Measurements from ENCODE around the gene ADM2.

The ADM2 gene

GRCh38 chr22:50524676-50525103 lies 43.3 kb downstream of the ADM2 start:
- Histone ChIP-seq H3K4me3 (ENCODE audit: low read depth, low read length) (peak overlapping the region; percentile 91), H3K36me3 (ENCODE audit: control insufficient read depth, insufficient read depth, low read length) (peaks cover 31% of the 10 kb centered on the region), H3K27me3 (ENCODE audit: control insufficient read depth, insufficient read depth, low read length) (peaks cover 32% of the 10 kb centered on the region), H3K27ac (ENCODE audit: low read depth, low read length) (peak overlapping the region; percentile 85; the same call in 1 of the 2 replicates), H3K9ac (ENCODE audit: low read length) (peak overlapping the region; percentile 91), H3K9me3 (ENCODE audit: control insufficient read depth, insufficient read depth, low read depth, low read length) (no peaks in the 10 kb centered on the region), H3K4me1 (ENCODE audit: control insufficient read depth, insufficient read depth, low read length) (peaks cover 6% of the 10 kb centered on the region; the same call in 1 of the 2 replicates)

- peak within 1 kb of the TSS; percentile 85; the same call in 1 of the 2 replicates for H3K27ac ChIP-seq (ENCODE audit: low read depth, low read length)
- peak within 1 kb of the TSS; percentile 91 for H3K4me3 ChIP-seq (ENCODE audit: low read depth, low read length)
- H3K9ac ChIP-seq (ENCODE audit: low read length), result peak within 1 kb of the TSS; percentile 91
- H3K36me3 ChIP-seq (ENCODE audit: control insufficient read depth, insufficient read depth, low read length), result peaks cover 31% of the 10 kb centered on the region
- H3K4me1 ChIP-seq (ENCODE audit: control insufficient read depth, insufficient read depth, low read length), result peaks cover 6% of the 10 kb centered on the region; the same call in 1 of the 2 replicates
- no peaks in the 10 kb centered on the region for H3K9me3 ChIP-seq (ENCODE audit: control insufficient read depth, insufficient read depth, low read depth, low read length)
- peaks cover 38% of the 10 kb centered on the region for H3K27me3 ChIP-seq (ENCODE audit: control insufficient read depth, insufficient read depth, low read length)
These were observed 43.9 kb downstream of the ADM2 start, which contains the start of gene SCO2 for GRCh38 chr22:50525104-50525857. Gene SCO2, minus strand, starts transcription at chr22:50525598. Its CDS starts 1,187 bp downstream, at chr22:50524411.

DNA sequence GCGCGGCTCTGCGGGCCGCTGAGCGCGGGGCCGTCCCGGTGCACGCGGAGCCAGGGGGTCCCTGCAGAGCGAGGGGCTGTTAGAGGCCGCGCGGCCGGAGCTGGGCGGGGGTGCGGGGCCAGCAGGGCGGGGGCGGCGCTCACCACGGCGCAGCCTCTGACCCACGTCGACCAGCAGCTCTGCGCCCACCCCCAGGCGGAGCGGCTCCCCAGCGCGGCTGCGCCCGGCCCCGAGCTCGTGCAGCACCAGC lies 44.4 kb downstream of the ADM2 start:
- Histone ChIP-seq H3K9me3 (ENCODE audit: control insufficient read depth, insufficient read depth, low read depth, low read length) (no peaks in the 10 kb centered on the region), H3K4me1 (ENCODE audit: control insufficient read depth, insufficient read depth, low read length) (peaks cover 6% of the 10 kb centered on the region; the same call in 1 of the 2 replicates), H3K27me3 (ENCODE audit: control insufficient read depth, insufficient read depth, low read length) (peaks cover 43% of the 10 kb centered on the region), H3K4me3 (ENCODE audit: low read depth, low read length) (peak overlapping the region; percentile 91), H3K27ac (ENCODE audit: low read depth, low read length) (peak overlapping the region; percentile 34; the same call in 1 of the 2 replicates), H3K9ac (ENCODE audit: low read length) (peak overlapping the region; percentile 91), H3K36me3 (ENCODE audit: control insufficient read depth, insufficient read depth, low read length) (peaks cover 30% of the 10 kb centered on the region)

- peaks cover 10% of the 10 kb centered on the region for H3K4me1 ChIP-seq (ENCODE audit: control insufficient read depth, insufficient read depth, low read length)
- H3K9me3 ChIP-seq (ENCODE audit: control insufficient read depth, insufficient read depth, low read depth, low read length), result no peaks in the 10 kb centered on the region
- peaks cover 26% of the 10 kb centered on the region for H3K36me3 ChIP-seq (ENCODE audit: control insufficient read depth, insufficient read depth, low read length)
- peak overlapping the region; percentile 91 for H3K4me3 ChIP-seq (ENCODE audit: low read depth, low read length)
- peak overlapping the region; percentile 91 for H3K9ac ChIP-seq (ENCODE audit: low read length)
- H3K27ac ChIP-seq (ENCODE audit: low read depth, low read length), result peak overlapping the region; percentile 34; the same call in 1 of the 2 replicates
- peaks cover 48% of the 10 kb centered on the region for H3K27me3 ChIP-seq (ENCODE audit: control insufficient read depth, insufficient read depth, low read length)
These were observed 44.9 kb downstream of the ADM2 start for GRCh38 chr22:50526108-50526833.

DNA sequence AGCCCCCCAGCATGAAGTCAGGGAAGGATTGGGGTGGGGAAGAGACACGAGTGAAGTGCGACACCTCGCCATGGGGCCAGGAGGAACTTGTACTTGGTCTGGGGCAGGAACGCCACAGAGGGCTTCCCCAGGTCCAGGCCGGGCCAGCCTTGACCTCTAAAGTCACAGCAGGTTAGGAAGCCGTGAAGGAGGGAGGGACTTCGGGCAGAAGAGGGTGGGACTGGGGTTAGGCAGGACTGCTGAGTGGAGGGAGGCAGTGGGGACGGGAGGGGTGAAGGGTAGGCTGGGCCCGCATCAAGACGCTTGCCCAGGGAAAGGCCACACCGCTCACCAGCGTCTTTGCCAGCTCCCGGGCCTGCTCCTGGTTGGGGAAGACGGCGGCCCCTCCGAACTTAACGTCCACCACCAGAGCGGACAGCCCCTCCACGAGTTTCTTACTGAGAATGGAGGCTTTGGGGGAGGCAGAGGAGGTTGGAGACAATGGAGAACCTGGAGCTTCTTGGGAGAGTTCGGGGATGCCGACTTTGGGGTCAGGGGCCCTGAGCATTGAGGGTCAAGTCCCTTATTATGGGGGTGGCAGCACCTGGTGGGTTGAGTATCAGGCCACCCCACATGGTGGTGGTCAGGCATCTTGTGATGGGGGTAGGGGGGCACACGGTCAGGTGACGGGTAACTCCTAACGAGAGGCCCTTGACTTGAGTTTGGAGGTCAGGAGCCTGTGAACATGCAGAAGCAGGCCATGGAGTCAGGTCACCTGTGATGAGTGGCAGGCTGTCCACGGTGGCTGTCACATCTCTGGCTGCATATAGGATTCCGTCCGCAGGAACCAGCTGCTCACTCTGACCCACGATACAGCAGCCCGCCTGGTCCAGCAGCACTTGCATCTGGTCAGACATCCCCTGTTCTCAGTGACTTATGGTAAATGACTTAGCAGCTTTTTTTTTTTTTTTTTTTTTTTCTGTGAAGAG lies 45.8 kb downstream of the ADM2 start:
- H3K4me3 ChIP-seq (ENCODE audit: low read depth, low read length), result peak overlapping the region; percentile 91
- peak overlapping the region; percentile 91 for H3K9ac ChIP-seq (ENCODE audit: low read length)
- H3K27me3 ChIP-seq (ENCODE audit: control insufficient read depth, insufficient read depth, low read length), result peaks cover 57% of the 10 kb centered on the region
- peaks cover 11% of the 10 kb centered on the region for H3K4me1 ChIP-seq (ENCODE audit: control insufficient read depth, insufficient read depth, low read length)
- no peak overlapping the region for H3K27ac ChIP-seq (ENCODE audit: low read depth, low read length)
- no peaks in the 10 kb centered on the region for H3K9me3 ChIP-seq (ENCODE audit: control insufficient read depth, insufficient read depth, low read depth, low read length)
- H3K36me3 ChIP-seq (ENCODE audit: control insufficient read depth, insufficient read depth, low read length), result peaks cover 17% of the 10 kb centered on the region

- Histone ChIP-seq H3K4me1 (ENCODE audit: control insufficient read depth, insufficient read depth, low read length) (peaks cover 11% of the 10 kb centered on the region), H3K9me3 (ENCODE audit: control insufficient read depth, insufficient read depth, low read depth, low read length) (no peaks in the 10 kb centered on the region), H3K27ac (ENCODE audit: low read depth, low read length) (no peak overlapping the region), H3K36me3 (ENCODE audit: control insufficient read depth, insufficient read depth, low read length) (peaks cover 8% of the 10 kb centered on the region), H3K27me3 (ENCODE audit: control insufficient read depth, insufficient read depth, low read length) (peaks cover 66% of the 10 kb centered on the region), H3K4me3 (ENCODE audit: low read depth, low read length) (no peak overlapping the region), H3K9ac (ENCODE audit: low read length) (no peak overlapping the region)
These were observed 46.8 kb downstream of the ADM2 start for GRCh38 chr22:50527921-50528681.

DNA sequence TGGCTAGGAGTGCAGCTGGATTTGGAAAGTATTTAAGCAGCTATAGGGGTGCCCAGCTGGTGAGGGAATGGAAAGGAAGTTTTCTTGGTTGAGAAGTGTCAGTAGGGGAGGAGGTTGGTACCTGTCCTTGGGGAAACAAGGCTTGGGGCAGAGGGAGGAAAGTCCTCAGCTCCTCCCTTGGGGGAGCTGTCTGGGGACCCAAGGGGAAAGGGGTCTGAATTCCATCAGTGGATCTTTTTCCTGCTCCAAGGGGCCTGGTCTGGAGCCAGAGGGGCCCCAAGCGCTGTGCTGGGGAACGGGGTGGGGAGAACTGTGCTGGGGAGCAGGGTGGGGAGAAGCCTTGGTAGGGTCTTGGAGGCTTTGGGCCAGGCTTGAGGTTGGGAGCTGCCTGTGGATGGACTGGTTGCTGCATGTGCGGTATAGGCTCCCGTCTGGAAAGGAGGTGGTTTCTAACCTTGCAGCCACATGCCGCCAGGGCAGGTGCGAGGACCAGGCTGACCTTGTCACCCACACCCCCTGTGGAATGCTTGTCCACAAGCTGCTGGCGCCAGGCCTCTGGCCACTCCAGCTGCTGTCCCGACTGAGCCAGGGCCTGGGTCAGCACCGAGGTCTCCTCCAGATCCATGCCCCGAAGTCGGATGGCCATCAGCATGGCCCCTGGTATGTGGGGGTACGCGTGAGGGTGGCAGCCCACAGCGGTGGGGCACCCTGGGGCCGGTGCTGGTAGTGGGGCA lies 47.5 kb downstream of the ADM2 start:
- Histone ChIP-seq H3K9ac (ENCODE audit: low read length) (no peak overlapping the region), H3K4me3 (ENCODE audit: low read depth, low read length) (no peak overlapping the region), H3K27me3 (ENCODE audit: control insufficient read depth, insufficient read depth, low read length) (peaks cover 74% of the 10 kb centered on the region), H3K4me1 (ENCODE audit: control insufficient read depth, insufficient read depth, low read length) (peaks cover 12% of the 10 kb centered on the region), H3K9me3 (ENCODE audit: control insufficient read depth, insufficient read depth, low read depth, low read length) (no peaks in the 10 kb centered on the region), H3K27ac (ENCODE audit: low read depth, low read length) (no peak overlapping the region), H3K36me3 (ENCODE audit: control insufficient read depth, insufficient read depth, low read length) (peaks cover under 1% of the 10 kb centered on the region; the same call in 1 of the 2 replicates)

- peaks cover 18% of the 10 kb centered on the region for H3K4me1 ChIP-seq (ENCODE audit: control insufficient read depth, insufficient read depth, low read length)
- no peaks in the 10 kb centered on the region for H3K9me3 ChIP-seq (ENCODE audit: control insufficient read depth, insufficient read depth, low read depth, low read length)
- H3K27me3 ChIP-seq (ENCODE audit: control insufficient read depth, insufficient read depth, low read length), result peaks cover 77% of the 10 kb centered on the region
- no peak overlapping the region for H3K27ac ChIP-seq (ENCODE audit: low read depth, low read length)
- peak overlapping the region; percentile 75 for H3K4me3 ChIP-seq (ENCODE audit: low read depth, low read length)
- H3K36me3 ChIP-seq (ENCODE audit: control insufficient read depth, insufficient read depth, low read length), result no peaks in the 10 kb centered on the region
- H3K9ac ChIP-seq (ENCODE audit: low read length), result no peak overlapping the region
These were observed 48.1 kb downstream of the ADM2 start for GRCh38 chr22:50529416-50529896.

DNA sequence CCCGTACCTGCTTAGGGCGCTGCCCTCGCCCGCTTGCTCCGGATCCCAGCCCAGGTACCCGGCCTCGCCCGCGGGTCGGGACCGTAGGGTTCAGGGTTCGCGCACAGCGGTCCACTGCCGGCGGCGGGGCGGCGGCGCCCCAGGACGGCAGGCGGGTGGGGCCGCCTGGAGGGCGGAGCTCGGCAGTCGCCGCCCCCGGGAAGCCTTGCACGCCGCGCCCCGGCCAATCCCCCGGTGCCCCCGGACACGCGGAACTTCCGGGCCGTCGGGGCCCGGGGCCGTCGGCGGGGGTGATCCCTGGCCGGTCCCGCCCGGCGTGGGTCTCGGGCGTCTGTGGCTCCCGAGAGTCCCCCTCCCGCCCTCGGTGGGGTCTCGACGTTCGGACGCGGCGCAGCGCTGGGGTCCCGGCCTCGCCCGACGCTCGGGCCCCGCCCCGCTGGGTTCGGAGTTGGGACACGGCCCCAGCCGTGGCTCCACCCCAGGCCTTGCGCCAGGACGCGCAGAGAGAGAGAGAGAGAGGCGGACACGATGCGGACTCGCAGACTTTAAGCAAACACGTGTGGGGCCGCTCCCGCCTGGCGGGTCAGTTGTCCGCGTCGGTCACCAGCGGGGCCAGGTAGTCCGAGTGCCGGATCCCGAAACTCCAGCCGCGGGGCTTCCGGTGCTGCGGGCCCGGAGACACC lies 48.7 kb downstream of the ADM2 start, which contains the start of gene TYMP:
Gene TYMP, minus strand, starts transcription at position 116 of the 683 bp plus-strand sequence. CDS start 303 bp downstream, outside the sequence.
- Histone ChIP-seq H3K4me1 (ENCODE audit: control insufficient read depth, insufficient read depth, low read length) (peaks cover 19% of the 10 kb centered on the region), H3K9ac (ENCODE audit: low read length) (peak within 1 kb of the TSS; percentile 42), H3K4me3 (ENCODE audit: low read depth, low read length) (peak within 1 kb of the TSS; percentile 75), H3K9me3 (ENCODE audit: control insufficient read depth, insufficient read depth, low read depth, low read length) (no peaks in the 10 kb centered on the region), H3K36me3 (ENCODE audit: control insufficient read depth, insufficient read depth, low read length) (no peaks in the 10 kb centered on the region), H3K27ac (ENCODE audit: low read depth, low read length) (no peak within 1 kb of the TSS), H3K27me3 (ENCODE audit: control insufficient read depth, insufficient read depth, low read length) (peaks cover 77% of the 10 kb centered on the region)
